B cell (primary cell): ENCODE data around the gene KLK14.

ENCODE experiments used
- CTCF ChIP-seq: fragments of 200-600 bp; IDR thresholded peaks from one replicate; pipeline ENCODE4 v1.8.0; 2022; ENCODE audit warnings: antibody characterized with exemption, mild to moderate bottlenecking
- EZH2 ChIP-seq: IDR thresholded peaks from 2 replicates; pipeline ENCODE4 v1.6.1; 2012; ENCODE audit warnings: borderline replicate concordance, low read depth, mild to moderate bottlenecking, moderate library complexity, low read length; ENCODE audit not compliant: insufficient read depth, poor library complexity, severe bottlenecking

DNA sequence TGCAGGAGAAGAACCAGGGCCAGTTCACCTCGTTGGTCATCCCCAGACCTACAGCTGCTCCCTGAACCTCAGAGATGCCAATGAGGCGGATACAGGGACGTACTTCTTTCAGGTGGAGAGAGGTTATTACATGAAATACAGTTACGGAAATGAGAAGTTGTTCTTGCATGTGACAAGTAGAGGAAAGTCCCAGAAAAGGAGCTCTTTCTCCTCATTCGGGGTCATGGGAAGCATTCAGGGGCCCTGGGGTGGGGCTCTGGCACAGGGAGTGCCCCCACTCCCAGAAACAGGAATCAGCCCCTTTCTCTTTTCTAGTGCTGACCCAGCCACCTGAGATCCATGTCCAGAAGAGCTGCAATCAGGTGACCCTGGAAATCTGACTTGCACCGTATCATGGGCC is 37.5 kb upstream of the KLK14 start:
- no peak for TF ChIP-seq CTCF
- no peak for TF ChIP-seq EZH2
